ENCODE results near the gene PDZD7. TPM values are rescaled to one million over a fixed set of nuclear protein-coding genes. Genes with fewer than 3 reads are reported as not detected.
"Not testable (repeated sequence)": the region's sequence is repeated elsewhere in the genome, so short reads cannot be mapped to it uniquely, and the experiment has no call there.

The PDZD7 gene
- total RNA-seq, 1 donor from 2014 or later = 1.9 TPM

DNA sequence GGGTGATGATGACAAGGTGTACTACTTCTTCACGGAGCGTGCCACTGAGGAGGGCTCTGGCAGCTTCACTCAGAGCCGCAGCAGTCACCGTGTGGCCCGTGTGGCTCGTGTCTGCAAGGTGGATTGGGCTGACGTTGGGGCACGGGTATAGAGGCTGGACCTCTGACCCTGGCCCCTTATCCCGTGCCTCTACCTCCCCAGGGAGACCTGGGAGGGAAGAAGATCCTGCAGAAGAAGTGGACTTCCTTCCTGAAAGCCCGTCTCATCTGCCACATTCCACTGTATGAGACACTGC lies 52.1 kb downstream of the PDZD7 start:
- DNase-seq (ENCODE audit: extremely low spot score, unreplicated experiment) = no peak
- Mint-ChIP-seq H3K9me3 (ENCODE audit: unreplicated experiment) (no peaks in the 10 kb centered on the region), H3K4me3 (ENCODE audit: unreplicated experiment) (no peak overlapping the region), H3K27ac (ENCODE audit: unreplicated experiment) (no peak overlapping the region), H3K4me1 (ENCODE audit: unreplicated experiment) (no peaks in the 10 kb centered on the region), H3K36me3 (ENCODE audit: unreplicated experiment) (peaks cover 12% of the 10 kb centered on the region), H3K27me3 (ENCODE audit: unreplicated experiment) (no peaks in the 10 kb centered on the region)
- TF ChIP-seq CTCF (IDR thresholded peaks at IDR 0.05) = no peak

GRCh38 chr10:100978121-100978900 lies 52.6 kb downstream of the PDZD7 start:
- H3K27ac Mint-ChIP-seq (ENCODE audit: unreplicated experiment) = no peak overlapping the region
- H3K36me3 Mint-ChIP-seq (ENCODE audit: unreplicated experiment) = peaks cover 12% of the 10 kb centered on the region
- no peaks in the 10 kb centered on the region for H3K4me1 Mint-ChIP-seq (ENCODE audit: unreplicated experiment)
- DNase-seq (ENCODE audit: extremely low spot score, unreplicated experiment) = no peak
- TF ChIP-seq CTCF (IDR thresholded peaks at IDR 0.05) = no peak
- H3K27me3 Mint-ChIP-seq (ENCODE audit: unreplicated experiment) = no peaks in the 10 kb centered on the region
- no peak overlapping the region for H3K4me3 Mint-ChIP-seq (ENCODE audit: unreplicated experiment)
- H3K9me3 Mint-ChIP-seq (ENCODE audit: unreplicated experiment) = no peaks in the 10 kb centered on the region

- Mint-ChIP-seq H3K4me3 (ENCODE audit: unreplicated experiment) (no peak overlapping the region), H3K27me3 (ENCODE audit: unreplicated experiment) (no peaks in the 10 kb centered on the region), H3K27ac (ENCODE audit: unreplicated experiment) (no peak overlapping the region), H3K36me3 (ENCODE audit: unreplicated experiment) (peaks cover 12% of the 10 kb centered on the region), H3K4me1 (ENCODE audit: unreplicated experiment) (no peaks in the 10 kb centered on the region), H3K9me3 (ENCODE audit: unreplicated experiment) (no peaks in the 10 kb centered on the region)
- DNase-seq (ENCODE audit: extremely low spot score, unreplicated experiment) = no peak
- no peak for TF ChIP-seq CTCF (IDR thresholded peaks at IDR 0.05)
Measured at GRCh38 chr10:100977436-100977835, 53.5 kb downstream of the PDZD7 start.

- Mint-ChIP-seq H3K27me3 (ENCODE audit: unreplicated experiment) (no peaks in the 10 kb centered on the region), H3K27ac (ENCODE audit: unreplicated experiment) (no peak overlapping the region), H3K36me3 (ENCODE audit: unreplicated experiment) (peaks cover 8% of the 10 kb centered on the region), H3K4me3 (ENCODE audit: unreplicated experiment) (no peak overlapping the region), H3K4me1 (ENCODE audit: unreplicated experiment) (no peaks in the 10 kb centered on the region), H3K9me3 (ENCODE audit: unreplicated experiment) (no peaks in the 10 kb centered on the region)
- no peak for DNase-seq (ENCODE audit: extremely low spot score, unreplicated experiment)
- TF ChIP-seq CTCF (IDR thresholded peaks at IDR 0.05) = no peak
Measured at GRCh38 chr10:100976906-100977305, 54.0 kb downstream of the PDZD7 start.

DNA sequence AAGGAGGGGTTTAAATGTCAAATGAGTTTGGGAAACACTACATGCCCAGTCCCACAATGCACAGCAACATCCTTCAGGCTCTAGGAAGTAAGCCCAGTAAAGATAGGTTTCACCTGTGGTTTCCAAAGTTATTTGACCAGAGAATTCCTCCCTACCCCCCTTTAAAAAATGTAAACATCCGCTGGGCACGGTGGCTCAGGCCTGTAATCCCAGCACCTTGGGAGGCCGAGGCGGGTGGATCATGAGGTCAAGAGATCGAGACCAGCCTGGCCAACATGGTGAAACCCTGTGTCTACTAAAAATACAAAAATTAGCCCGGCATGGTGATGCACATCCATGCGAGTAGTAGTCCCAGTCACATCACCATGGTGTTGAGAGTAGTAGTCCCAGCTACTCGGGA lies 55.5 kb downstream of the PDZD7 start:
- H3K36me3 Mint-ChIP-seq (ENCODE audit: unreplicated experiment); H3K4me1 Mint-ChIP-seq (ENCODE audit: unreplicated experiment); H3K9me3 Mint-ChIP-seq (ENCODE audit: unreplicated experiment); H3K4me3 Mint-ChIP-seq (ENCODE audit: unreplicated experiment); H3K27ac Mint-ChIP-seq (ENCODE audit: unreplicated experiment); DNase-seq (ENCODE audit: extremely low spot score, unreplicated experiment); H3K27me3 Mint-ChIP-seq (ENCODE audit: unreplicated experiment): not testable (repeated sequence)

All from osteocyte (in vitro differentiated cells).